GM12801 (cell line): ENCODE measurements around the gene PRADC1.

Source experiments
- CTCF ChIP-seq: IDR thresholded peaks from one replicate; pipeline ENCODE4 v1.5.1; 2011; ENCODE audit warnings: control low read depth; ENCODE audit not compliant: insufficient read length; ENCODE audit errors: extremely low read depth

PRADC1 gene

GRCh38 chr2:73238149-73238548 is 5.1 kb upstream of the PRADC1 start:
- no peak for TF ChIP-seq CTCF

- no peak for TF ChIP-seq CTCF
Measured at GRCh38 chr2:73237168-73237567, 4.1 kb upstream of the PRADC1 start.

- no peak for TF ChIP-seq CTCF
Measured at GRCh38 chr2:73235315-73236028, 2.4 kb upstream of the PRADC1 start.

GRCh38 chr2:73233932-73234832 is 1.1 kb upstream of the PRADC1 start, which contains the start of gene CCT7:
Gene CCT7 (plus strand): TSS chr2:73234308. CDS start chr2:73234379, 71 bp downstream.
- TF ChIP-seq CTCF: no peak

GRCh38 chr2:73232403-73233153 is 461 bp downstream of the PRADC1 start:
- no peak for TF ChIP-seq CTCF

- no peak for TF ChIP-seq CTCF
Measured at GRCh38 chr2:73228631-73229030, 4.4 kb downstream of the PRADC1 start.

- no peak for TF ChIP-seq CTCF
Measured at GRCh38 chr2:73227086-73227485, 6.0 kb downstream of the PRADC1 start.
